ENCODE results near the gene PSEN2.

DNA sequence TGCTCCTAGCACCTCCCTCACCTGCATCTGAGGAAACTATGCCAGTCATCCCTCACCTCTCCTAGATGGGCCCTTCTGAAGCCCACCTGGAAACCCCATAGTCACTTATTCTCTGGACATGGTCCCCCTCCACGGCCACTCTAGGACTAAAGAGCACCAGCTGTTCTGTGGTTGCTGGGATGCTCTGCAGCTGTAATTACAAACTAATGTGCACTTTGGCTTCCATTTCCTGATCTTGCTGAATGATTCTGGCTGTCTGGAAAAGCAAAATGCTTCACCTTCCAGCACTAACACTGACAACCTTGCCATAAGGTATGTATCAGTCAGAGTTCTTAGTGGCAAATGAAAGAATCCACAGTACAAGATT, 48.7 kb upstream of the PSEN2 start:
- TF ChIP-seq SP1 (IDR thresholded peaks at IDR 0.05) (no peak), FOXM1 (IDR thresholded peaks at IDR 0.05; ENCODE audit: borderline replicate concordance) (no peak), BHLHE40 (IDR thresholded peaks at IDR 0.05; ENCODE audit: borderline replicate concordance) (no peak), ZNF384 (IDR thresholded peaks at IDR 0.05) (no peak), TARDBP (IDR thresholded peaks at IDR 0.05) (no peak), ELF4 (IDR thresholded peaks at IDR 0.05) (no peak), FOXA1 (IDR thresholded peaks at IDR 0.05) (no peak), ARNT (IDR thresholded peaks at IDR 0.05) (no peak), LEF1 (IDR thresholded peaks at IDR 0.05; ENCODE audit: borderline replicate concordance) (no peak), L3MBTL2 (conservative IDR thresholded peaks at IDR 0.05) (no peak), FOXK2 (IDR thresholded peaks at IDR 0.05) (no peak)
